ENCODE results near the gene SDHAF2.
"Not testable (repeated sequence)": the region's sequence is repeated elsewhere in the genome, so short reads cannot be mapped to it uniquely, and the experiment has no call there.

The SDHAF2 gene

DNA sequence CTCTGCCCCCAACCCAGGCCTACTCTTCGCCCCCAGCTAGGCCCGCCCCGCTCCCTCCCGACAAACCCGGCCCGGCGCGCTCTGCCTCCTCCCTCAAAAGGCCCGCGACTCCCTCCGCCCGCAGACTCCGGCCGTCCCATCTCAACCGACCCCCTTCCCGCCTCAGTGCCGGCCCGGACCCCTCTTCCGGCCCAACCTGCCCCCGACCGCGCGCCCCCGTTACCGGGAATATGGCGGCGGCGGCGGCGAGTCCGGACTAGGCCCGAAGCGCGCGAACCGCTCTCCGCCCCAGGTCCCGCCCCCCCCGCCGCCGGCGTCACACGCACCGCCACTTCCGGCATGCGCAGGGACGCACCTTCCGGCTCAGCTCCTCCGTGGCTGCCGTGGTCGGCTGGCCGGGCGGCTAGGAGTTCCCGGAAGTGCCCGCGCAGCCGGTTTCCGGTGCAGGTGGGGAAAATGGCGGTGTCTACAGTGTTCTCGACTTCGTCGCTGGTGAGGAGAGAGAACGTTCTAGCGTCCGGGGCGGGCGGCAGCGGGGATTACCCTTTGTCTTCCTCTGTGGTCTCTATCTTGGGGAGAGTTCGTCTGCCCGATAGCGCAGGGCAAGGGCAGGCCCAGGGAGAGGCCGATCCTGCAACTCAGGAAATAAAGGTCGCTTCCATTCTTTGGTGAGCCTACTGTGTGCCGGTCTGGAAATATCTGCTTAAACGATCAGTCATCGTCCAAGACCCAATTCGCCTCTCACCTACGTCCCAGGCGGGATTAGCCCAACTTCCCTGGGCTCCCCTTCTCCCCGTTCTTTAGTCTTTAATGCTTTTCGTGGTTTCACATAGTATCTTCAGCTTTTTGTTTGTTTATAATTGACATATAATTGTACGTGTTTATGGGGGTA, at the start of gene SDHAF2, which contains the start of gene CPSF7:
SDHAF2 (plus strand) TSS at position 434 of the 892 bp plus-strand sequence; CDS start at position 457, 23 bp downstream.
CPSF7 (minus strand) TSS at position 285 of the 892 bp plus-strand sequence. CDS start 740 bp downstream, outside the sequence.
- peak; percentile 97 for DNase-seq

GRCh38 chr11:61380884-61381283, 49.0 kb upstream of the SDHAF2 start:
- no peak for DNase-seq

- DNase-seq = not testable (repeated sequence)
Observed at GRCh38 chr11:61383859-61384258, 46.1 kb upstream of the SDHAF2 start.

GRCh38 chr11:61384271-61385242, 45.4 kb upstream of the SDHAF2 start:
- no peak for DNase-seq

GRCh38 chr11:61390161-61390560, 39.8 kb upstream of the SDHAF2 start:
- DNase-seq = no peak

GRCh38 chr11:61392981-61393595, 36.8 kb upstream of the SDHAF2 start:
- DNase-seq = peak; percentile 40

DNA sequence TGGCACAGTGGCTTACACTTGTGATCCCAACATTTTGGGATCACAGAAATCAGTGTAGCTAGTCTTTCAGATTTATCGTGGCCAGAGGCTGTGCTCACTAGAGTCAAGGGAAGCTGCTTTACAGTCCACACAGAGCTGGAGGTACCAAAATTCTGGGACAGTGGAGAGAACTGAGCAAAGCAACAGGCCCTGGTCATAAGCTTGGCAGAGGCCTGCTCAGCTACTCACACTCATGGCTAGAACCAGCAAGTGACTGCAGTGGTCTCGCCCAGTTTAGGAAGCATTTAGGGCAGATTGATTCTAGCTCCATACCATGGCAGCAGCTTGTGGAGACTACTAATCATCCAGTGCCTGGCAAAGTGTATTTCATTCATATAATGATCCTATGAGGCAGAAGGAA, 28.8 kb upstream of the SDHAF2 start:
- no peak for DNase-seq

DNA sequence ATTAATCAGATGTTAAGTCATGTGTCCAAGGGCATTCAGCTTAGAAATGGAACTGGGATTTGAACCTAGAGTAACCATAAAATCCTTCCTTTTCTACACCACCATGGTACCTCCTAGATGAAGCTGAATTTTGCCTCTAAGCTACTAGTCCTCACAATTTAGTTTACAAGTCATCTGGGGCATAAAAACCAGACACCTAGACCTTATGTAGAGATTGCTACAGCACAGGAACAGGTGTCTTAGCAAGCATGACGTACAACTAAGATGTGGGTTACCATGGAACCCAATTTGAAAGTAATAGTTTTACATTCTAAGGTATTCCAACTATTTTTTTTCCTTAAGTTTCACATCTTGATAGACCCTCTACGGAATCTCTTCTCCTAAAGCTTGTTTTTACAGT, 28.4 kb upstream of the SDHAF2 start:
- no peak for DNase-seq

GRCh38 chr11:61403658-61404057, 26.3 kb upstream of the SDHAF2 start:
- no peak for DNase-seq

- no peak for DNase-seq
Observed at GRCh38 chr11:61404103-61404502, 25.8 kb upstream of the SDHAF2 start.

- no peak for DNase-seq
Observed at GRCh38 chr11:61404641-61405040, 25.3 kb upstream of the SDHAF2 start.

- DNase-seq = no peak
Observed at GRCh38 chr11:61406067-61406466, 23.9 kb upstream of the SDHAF2 start.

DNA sequence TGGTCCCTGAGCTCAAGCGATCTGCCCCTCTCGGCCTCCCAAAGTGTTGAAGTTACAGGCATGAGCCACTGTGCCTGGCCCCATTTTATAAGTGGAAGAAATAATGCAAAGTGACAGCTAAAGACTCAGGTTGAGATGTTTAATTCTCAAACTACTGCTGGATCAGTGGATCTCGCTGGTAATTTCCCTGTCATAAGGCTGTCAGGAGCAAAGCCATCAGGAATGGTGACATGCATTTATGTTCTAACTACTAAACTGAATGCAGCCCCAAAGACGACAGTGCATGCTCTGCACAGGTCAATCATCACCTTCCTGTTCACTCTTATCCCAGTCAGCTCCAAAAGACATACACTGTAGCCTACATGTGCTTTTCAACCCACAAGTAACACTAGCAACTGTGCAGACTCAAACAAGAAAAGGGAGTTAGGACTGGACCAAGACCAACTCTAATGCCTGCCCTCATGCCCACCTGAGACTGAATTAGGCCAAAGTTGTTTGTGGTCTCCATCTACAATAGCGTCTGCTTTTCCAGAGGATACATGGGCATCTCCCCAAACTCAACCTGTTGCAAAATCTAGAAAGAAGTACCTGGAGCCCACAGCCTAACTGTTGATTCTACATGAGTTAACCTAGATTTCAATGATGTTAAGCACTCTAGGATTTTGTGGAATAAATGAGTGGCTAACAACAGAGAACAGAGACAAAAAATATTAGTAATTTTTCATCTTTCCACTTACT, 22.8 kb upstream of the SDHAF2 start:
- no peak for DNase-seq

GRCh38 chr11:61411589-61411988, 18.3 kb upstream of the SDHAF2 start:
- no peak for DNase-seq

GRCh38 chr11:61413496-61413895, 16.4 kb upstream of the SDHAF2 start:
- DNase-seq = no peak

GRCh38 chr11:61414547-61414946, 15.4 kb upstream of the SDHAF2 start:
- DNase-seq = no peak

DNA sequence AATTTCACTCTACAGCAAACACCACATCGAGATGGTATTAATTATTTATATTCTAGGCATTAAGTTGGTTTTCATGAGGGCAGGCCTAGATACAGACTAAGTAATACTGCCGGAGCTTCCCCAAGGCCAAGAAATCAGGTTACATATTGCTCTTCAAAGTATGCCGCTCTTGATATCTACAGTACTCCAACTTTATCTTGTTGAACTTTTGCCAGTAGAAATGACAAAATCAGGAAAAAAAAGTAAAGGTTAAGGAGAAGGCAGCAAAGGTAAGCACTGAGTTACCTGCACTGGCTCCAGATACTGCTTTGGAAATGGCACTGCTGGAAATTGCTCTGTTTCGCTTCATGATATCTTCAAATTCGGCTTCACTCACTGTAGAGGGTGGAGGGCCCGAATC, 14.5 kb upstream of the SDHAF2 start:
- no peak for DNase-seq

GRCh38 chr11:61416941-61417340, 13.0 kb upstream of the SDHAF2 start:
- DNase-seq = no peak

DNA sequence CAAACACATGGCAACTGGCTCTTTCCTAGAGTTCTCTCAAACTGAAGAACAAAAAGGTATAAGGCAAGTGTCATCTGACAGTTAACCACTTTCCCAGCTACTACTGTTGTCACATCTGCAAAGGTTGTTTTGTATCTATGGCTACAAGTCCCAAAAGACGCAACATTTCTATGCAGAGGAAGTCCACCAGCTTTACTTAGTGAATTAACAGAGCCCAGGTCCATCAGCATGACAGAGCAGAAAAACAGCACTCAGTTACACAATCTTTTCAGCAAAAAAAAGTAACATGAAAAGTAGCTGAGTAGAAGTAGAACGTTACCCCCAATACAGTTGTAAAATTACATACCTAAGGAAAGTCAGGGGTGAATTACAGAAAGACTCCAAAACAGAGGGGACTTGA, 12.3 kb upstream of the SDHAF2 start:
- DNase-seq = no peak

DNA sequence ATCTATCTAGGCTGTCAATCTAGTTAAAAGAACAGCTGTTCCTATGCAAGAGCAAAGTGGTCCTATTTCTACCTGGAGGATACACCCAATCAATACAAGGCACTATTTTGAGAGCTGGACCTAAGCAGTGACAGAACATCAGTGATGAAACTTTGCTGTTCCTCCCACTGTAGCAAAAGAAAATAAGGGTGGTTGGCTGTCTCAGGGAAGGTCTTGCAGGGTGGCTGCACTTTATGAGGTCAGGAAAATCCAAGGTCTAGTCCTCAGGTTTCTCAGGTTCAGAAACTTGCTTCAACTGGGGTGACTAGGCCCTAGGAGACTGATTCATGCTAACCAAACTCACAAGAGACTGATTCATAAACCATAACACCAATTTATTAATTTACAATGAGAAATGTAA, 11.8 kb upstream of the SDHAF2 start:
- no peak for DNase-seq

- no peak for DNase-seq
Observed at GRCh38 chr11:61422226-61422625, 7.7 kb upstream of the SDHAF2 start.

Measured in CD4-positive, alpha-beta T cell treated with Interleukin-6 for 4 hours (primary cell).